Fibroblast of gingiva (primary cell): ENCODE measurements around the gene USP20.

Source experiments
- DNase-seq: peaks from one replicate; pipeline ENCODE4 v3.0.0-alpha.2; 2011; ENCODE audit warnings: low read depth

Gene USP20

DNA sequence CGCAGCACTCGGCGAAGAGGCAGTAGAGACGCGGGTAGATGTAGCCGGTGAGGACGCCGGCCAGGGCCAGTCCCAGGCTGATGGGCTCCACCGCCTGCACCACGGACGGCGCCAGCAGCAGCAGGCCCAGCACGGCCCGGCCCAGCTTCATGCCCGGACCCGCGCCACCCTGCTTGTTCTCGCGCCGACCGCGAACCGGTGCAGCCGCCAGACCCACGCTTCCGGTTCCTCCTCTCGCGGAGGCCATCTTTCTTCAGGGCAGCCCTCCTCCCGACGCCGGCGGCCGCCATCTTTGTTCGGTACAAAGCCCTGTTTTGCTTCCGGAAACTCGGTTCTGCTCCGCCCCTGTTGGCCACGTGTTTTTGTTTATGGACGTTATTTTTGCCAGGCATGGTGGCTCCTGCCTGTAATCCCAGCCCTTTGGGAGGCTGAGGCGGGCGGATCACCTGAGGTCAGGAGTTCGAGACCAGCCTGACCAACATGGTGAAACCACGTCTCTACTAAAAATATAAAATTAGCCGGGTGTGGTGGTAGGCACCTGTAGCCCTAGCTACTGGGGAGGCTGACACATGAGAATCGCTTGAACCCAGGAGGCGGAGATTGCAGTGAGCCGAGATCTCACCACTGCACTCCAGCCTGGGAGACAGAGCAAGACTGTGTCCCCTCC, 11.2 kb upstream of the USP20 start, which contains the start of gene TOR1A:
Gene TOR1A, minus strand, starts transcription at position 202 of the 667 bp plus-strand sequence. Its CDS starts 51 bp downstream, at position 151.
- peak; percentile 95 for DNase-seq

DNA sequence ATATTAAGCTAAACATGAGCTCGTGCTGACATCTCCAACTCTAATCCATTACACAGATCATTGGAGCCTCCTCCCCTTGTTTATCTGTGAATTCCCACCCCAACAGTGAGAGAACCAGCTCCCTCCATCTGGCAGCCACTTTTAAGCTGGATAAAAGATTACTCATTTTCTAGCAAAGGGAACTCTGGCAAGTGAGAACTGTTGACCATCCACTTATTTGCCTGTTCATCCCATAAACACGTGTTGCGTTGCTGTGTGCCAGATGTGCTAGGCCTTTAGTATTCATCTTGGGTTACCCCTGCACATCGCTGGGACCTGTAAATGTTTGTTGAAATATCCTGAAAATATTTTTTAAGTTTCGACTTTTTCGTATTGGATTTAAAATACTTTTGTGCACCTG, 8.9 kb upstream of the USP20 start:
- no peak for DNase-seq

DNA sequence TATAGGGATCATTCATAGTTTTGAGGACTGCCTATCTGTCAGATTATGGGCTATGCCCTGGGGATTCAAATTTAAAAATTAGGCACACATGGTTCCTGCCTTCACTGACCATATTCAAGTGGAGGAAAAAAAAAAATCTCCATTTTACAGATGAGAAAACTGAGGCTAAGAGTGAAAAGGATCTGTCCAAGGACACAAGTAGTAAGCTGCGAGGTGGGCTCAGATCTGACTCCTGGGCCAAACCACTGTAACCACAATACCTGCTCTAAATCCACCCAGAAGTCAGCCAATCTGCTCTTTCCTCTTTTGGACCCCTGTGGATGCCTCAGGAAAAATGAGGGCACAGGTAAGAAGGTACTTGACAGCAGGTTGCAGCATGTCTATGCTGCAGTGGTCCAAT, 8.5 kb upstream of the USP20 start:
- DNase-seq = no peak

DNA sequence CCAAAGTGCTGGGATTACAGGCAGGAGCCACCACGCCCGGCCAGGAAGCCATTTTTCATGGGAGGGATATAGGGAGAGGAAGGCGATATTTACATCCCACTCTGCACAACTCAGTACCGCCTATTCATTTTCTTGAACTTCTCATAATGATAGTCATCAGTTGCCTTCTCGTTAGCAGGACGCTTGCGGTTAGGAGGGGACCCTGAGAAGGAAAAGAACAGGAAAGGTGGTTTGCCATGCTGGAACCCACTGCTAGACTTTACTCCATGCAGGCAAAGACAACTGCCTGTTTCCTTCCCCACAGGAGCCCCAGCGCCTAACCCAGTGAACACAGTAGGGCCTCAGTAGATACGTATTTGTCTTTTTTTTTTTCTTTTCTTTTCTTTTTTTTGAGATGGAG, 7.2 kb upstream of the USP20 start:
- DNase-seq = no peak

DNA sequence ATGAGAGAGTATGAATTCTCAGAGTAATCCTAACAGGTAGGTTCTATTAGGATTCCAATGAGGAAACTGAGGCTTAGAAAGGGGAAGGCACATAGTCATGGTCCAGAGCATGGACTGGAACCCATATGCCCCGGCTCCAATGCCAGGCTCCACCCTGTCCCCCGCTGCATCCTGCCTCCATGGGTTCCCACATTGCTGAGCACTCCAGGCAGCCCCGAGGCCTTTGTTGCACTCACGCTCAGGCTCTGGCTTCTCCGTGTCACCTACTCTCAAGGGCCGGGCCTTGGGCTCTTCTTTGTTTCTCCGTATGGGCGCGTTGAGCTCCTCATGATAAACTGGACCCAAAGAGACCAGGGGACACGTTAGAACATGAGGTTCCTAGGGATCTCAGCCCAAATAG, 6.3 kb upstream of the USP20 start:
- no peak for DNase-seq

DNA sequence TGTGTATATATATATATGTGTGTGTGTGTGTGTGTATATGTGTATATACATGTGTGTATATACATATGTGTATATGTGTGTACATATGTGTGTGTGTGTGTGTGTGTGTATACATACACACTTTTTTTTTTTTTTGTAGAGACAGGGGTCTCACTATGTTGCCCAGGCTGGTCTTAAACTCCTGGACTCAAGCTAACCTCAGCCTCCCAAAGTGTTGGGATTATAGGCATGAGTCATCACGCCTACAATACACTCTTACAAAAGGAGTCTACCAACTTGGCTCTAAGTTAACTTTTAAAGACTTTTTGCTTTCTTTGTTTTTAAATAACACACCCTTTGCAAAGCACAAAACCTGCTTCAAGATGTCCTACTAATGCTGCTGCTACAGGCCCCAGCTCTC, 2.3 kb upstream of the USP20 start:
- no peak for DNase-seq

DNA sequence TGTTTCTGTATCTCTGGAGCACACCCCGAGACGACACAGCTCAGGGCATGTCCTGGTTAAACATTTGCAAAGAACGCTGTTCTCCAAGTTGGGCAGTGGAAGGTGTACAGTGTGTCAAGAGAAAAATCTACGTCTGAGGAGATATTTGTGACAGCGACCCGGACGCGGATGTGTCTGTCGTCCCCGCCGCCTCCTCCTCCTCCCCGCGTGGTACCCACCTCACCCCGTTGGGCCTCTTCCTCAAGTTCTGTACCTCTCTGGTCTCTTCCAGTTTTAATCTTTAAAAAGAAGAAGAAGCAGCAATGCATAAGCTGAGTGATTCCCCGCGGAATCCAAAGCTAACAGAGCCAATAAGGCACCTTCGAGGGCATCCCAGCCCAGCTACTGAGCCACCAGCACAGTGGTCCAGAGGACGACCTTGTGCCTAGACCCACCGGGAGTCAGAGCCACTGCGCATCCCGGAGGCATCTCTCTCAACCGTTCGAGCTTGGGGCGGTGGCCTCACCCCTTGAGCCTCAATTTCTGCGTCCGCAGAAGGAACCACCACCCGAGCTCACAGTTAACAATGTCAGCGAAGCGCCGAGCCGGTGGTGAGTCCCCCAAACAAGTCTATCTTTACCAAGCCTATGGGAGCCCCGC, 650 bp upstream of the USP20 start:
- DNase-seq = peak; percentile 12

DNA sequence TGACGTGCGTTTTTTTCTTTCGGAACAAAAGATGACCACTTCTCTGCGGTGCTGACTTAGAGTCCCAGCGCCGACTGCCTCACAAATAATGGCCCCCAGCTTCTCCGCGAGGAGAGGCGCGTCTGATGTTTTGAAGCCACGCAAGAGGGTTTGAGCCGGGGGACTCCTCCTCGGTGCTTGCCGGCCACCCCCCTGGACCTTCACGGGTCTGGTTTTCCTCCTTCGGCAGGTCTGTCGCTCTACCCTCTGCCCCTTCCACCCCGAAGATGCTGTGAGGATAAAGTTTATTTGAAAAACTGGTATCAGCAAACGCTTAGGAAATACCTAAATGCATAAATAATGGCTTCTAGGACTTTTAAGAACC, 584 bp downstream of the USP20 start:
- DNase-seq = peak; percentile 21

DNA sequence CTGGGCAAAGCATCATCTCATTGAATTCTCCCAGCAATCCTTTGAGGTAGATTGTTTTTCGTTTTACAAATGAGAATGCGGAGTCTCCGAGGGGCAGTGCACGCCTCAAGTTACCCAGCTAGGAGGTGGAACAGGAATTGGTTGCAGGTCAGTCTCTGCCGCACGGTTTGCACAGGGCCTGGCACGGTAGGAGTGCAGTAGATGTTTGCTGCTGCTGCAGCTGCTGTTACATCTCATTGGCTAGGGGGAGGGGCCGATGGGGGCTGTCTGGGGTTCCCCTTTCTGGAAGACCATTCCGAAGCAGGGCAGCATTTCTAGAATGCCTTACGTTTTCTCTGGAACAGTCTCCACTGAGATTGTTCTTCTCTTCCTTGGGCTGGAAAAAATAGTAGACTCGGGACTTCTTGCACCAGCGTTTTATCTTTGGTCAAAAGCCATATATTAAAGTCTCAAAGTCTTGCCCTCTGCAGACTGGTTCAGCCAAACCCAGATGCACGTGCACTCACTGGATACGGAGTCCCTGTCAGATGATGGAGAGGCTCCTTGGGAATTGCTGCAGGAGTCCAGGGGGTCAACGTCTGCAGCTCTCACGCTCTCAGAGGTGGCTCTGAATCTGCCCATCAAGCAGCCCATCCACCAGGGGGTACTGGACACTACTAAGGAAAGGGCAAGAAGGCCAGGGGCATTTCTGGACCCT, 1.2 kb downstream of the USP20 start:
- DNase-seq = no peak

DNA sequence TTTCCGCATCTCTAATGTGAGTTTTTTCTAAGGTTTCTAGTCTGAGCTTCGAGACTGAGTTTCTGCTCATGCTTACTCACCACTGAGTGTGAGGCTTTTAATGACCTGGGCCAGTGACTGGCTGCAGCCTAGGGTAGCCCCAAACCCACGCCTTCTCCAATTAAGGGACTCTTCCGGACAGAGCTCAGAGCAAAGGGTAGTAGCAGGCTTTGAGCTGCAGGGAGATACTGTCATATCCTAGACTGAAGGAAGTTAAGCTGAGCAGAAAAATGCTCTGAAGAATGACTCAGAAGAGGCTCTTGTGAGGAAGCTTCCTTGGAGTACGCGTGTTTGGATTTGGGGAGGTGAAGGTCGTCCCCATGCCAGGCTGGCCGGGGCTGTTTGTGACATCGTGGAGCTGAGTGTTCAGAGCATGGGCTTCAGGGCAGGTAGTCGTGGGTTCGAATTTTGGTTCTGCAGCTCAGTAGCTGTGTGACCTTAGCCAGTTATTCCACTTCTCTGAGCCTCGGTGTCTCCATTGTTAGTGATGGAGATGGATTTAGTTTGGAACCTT, 3.5 kb downstream of the USP20 start:
- peak; percentile 32 for DNase-seq

DNA sequence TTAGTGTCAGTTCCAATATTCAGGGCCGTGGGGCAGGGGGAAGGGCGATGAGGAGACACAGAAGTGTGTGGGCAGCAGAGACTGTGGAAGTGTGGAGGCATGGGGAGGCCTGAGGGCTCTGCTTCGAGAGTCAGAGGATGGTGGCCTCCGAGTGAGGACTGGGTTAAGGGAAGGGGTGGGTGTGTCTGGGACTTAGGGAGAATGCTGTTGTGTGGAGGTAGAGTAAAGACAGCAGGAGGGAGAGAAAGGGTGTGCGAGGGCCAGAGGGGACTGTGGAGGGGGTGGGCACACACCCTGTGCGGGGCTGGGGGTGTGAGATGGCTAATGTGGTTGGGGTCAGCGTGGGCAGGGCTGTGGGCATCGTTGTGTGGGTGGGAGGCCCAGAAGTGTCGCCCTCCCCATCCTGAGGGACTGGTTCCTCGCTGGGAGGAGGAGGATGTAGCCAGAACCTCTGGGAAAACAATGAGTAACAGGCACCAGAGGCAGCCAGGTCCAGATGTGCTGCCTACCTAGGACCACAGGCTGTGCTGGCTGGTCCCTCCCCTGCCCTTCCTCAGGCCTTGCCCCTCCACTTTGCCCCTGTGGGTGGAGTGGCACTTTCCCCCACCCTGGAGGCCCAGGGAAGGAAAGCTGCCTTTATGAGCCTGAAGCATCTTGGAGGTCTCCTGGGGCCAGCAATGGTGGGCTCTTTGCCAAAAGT, 4.2 kb downstream of the USP20 start:
- DNase-seq = no peak

DNA sequence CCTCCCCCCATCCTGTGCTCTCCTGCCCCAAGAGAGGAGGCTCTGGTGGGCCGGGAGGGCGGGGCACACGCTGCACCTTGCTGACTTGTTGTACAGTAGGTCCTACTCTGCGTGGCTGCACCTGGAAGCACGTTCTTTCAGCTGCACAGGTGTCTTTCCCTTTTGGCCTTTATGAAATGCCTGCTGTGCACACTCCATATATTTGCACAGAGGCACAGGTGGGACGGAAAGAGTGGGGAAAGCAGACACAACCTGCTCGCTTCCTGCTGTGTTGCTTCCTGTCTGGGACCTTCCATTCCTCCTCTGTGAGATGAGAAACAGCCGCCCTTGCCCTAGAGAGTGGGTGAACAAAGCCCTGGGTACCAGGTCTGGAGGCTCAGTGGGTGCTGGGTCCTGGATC, 4.8 kb downstream of the USP20 start:
- DNase-seq = no peak

DNA sequence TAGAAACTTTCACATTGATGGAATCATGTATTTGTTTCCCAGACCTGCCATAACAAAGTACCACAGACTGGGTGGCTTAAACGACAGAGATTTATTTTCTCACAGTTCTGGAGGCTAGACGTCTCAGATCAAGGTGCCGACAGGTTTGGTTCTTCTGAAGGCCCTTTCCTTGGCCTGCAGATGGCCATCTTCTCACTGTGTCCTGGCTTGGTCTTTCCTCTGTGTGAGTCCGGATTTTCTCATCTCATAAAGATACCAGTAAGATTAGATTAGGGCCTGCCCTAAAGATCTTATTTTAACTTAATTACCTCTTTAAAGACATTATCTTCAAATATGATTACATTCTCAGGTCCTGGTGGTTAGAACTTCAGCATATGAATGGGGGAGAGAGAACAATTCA, 5.8 kb downstream of the USP20 start:
- no peak for DNase-seq

DNA sequence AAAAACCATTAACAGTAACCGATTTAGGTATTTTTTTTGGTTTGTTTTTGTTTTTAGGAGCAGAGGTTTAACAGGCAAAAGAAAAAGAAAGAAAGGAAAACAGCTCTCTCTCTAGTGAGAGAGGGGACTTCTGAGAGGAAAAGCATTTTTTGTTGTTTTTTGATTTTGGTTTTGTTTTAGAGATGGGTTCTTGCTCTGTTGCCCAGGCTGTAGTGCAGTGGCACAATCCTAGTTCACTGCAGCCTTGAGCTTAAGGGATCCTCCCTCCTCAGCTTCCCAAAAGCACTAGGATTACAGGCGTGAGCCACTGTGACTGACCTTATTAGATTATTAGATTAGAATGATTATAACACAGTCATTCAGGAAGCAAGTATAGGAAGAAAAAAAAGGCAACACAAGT, 10.1 kb downstream of the USP20 start:
- no peak for DNase-seq

DNA sequence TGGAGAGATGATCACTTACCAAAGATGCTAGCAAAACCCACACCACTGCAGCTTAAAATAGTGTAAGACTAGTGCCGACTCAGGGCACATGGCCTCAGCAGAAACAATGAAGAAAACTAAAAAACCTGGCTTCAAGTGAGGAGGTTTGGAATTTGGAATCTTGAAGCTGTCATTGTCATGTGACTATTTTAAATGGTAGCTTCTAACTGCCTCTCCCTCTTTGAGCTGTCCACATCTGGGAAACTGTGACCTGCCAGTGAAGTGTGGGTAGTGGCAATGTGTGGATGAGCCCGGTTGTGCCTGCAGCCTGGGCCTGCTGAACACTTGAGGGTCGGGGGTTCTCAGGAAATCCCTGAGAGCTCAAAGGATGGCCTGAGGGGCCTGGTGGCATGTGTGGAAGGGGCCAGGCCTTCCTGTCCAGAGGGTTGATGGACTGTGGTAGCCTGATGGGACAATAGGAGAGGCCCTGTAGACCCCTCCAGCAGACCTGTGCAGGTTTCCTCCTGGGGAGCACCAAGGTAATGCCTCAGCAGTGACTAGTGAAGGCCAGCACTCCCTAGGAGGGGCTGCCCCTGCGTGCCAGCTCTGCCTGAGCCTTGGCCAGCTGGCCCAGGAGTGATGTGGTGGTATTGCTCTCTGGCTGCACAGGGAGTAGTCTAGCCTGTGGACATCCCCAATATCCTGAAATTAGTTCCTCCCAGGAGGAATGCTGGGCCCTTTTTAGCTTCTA, 13.6 kb downstream of the USP20 start:
- DNase-seq = no peak

DNA sequence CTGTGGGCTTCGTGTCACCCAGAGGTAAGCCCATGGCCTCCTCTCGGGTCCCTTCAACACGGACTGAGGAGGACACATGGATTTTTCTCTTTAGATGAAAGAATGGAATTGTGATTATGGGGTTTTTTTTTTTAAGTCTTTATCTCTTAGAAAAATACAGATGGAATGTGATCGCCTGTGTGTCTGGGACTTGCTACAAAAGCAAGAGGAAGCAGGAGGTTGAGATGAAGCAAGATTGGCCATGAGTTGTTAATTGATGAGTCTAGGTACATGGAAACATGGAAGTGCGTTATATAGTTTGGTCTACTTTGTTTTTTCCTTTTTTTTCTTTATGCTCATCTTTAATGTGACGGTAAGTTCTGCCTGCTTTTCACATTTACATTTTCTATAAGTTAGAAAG, 14.6 kb downstream of the USP20 start:
- no peak for DNase-seq

DNA sequence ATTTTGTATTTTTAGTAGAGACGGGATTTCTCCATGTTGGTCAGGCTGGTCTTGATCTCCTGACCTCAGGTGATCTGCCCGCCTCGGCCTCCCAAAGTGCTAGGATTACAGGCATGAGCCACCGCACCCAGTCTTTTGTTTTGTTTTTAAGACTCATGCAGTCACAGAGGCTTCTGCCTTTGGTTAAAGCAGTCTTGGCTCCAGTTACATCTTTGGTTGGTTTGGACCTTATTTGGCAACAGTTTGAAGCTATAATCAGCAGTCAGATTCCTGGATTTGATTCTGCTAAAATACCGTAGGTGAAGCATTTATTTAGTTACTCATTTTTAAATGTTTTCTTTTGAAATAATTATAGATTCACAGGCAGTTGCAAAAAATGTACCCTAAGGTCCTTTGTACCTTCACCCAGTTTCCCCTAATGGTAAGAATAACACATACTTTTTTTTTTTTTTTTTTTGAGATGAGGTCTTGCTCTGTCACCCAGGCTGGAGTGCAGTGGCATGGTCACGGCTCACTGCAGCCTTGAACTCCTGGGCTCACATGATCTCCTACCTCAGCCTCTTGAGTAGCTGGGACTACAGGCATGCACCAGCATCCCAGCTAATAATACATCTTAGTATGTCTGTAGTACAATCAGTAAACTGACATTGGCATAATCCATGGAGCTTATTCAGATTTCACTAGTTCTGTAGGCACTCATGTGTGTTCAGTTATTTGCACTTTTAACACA, 15.7 kb downstream of the USP20 start:
- peak; percentile 12 for DNase-seq

DNA sequence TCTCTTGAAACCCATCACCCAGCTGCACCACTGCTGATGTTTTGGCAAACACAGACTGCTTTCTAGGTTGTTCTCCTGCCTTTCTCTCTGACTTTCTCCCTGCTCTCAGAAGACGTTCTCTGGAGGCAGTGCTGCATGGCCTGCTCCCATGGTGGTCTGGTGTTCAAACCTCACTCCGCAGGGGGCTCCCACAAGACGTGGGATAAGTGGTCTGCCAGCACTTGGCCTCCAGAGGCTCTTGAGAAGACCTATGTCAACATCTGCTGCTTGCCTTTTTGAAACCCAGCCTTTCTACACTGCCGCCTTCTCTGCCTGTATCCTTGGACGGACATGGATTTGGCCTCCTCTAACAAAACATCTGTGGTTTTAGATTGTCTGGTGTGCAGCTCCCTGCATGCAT, 16.6 kb downstream of the USP20 start:
- DNase-seq = no peak

DNA sequence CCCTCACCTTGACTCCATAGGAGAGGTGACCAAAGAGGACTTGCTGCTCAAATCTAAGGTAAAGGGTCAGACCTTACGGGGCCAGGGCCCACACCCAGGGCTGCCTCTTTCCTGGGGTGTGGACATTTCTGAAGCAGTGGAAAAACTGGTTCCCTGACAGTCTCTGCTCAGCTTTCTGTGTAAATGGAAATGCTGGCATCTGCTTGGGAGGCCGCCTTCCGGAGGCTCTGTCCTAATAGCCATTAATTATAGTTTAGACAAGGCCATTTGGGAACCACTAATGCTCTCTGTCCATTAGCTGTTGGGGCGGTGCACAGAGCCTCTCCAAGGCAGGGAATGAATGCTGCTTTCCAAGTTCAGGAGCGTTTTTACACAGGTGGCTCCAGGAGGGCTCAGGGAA, 17.3 kb downstream of the USP20 start:
- no peak for DNase-seq

DNA sequence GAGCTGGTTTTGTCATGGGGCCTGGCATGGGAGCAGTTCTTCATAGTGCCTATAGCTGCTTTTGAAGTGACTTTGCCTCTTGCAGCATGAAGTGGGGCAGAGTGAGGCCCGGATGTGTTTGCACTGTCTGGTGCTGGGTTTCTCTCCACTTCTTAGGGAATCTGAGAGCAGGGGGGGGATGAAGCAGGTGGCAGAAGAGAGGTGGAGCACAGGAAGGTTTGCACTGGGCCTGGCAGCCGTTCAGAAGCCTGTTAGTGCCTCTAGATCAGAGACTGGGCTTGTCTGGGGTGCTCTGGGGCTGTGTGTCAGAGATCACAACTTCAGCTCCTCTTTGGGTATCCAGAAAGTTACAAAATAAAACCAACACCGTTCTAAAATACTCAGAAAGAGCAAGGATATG, 18.4 kb downstream of the USP20 start:
- no peak for DNase-seq

DNA sequence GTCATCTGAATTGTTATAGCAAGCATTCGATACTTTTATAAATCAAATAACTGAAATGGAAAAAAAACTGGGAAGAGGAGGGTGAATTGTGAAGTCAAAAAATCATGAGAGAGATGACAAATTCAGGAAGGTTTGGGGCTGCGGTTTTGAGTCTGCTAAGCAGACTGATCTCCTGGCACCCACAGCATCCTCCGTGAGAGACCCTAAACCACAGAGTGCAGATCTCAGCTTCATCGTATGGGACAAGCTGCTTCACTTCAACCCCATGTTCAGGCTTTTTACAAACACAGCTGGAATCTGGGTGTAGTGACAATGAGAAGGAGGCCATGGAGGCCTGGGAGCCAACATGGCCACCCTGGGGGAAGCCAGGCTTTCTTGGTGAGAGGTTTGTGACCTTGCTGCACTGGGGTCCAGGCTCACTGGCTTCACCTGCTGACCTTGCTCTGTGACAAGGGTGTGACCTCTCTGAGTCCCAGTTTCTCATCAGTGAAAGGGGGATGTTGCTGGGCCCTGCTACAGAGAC, 19.4 kb downstream of the USP20 start:
- no peak for DNase-seq
